ENCODE results near the gene GABRP. TPM values are rescaled to one million over a fixed set of nuclear protein-coding genes. Genes with fewer than 3 reads are reported as not detected.

The GABRP gene
- total RNA-seq, 1 experiment from 2014 or later, result not detected

DNA sequence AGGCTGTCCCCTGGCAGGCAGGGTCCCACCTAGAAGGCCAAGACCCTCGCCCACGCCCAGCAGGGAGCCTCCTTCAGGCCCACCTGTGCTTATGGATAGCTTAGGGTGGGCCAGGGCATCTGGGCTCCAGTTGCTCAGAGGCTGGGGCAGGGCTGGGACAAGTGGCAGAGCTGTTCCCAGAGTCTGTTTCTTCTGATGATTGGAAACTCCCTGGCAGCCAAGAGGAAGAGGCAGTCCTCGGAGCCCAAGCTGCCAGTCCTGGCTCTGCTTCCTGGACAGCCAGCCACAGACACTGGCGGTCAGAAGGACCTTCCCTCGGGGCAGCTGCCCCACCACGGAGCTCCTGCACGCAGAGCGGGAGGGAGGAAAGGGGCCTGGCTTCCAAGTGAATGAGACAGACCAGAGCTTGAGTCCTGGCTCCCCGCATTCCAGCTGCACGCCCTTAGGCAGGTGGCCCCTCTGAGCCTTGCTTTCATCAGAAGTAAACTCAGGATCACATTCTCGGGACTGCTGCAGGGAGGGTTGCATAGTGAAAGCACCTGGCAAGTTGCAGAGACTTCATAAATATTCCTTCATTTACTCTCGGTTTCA, 37.9 kb upstream of the GABRP start:
- POLR2A ChIA-PET, result interaction anchor here (0.6 kb wide), 1 partner anchor 654 kb away, joined by 6 read pairs; no protein-coding TSS in a partner anchor
- intact Hi-C loops (cut with micrococcal nuclease; ENCODE audit: unreplicated experiment), result loop anchor here (2.0 to 10.0 kb wide), 2 partner anchors 169 to 591 kb away; no protein-coding TSS in a partner anchor
- Histone ChIP-seq H3K27ac (ENCODE audit: low read length) (no peak overlapping the region), H3K36me3 (ENCODE audit: control insufficient read depth, insufficient read depth, low read length) (no peaks in the 10 kb centered on the region), H3K9me3 (ENCODE audit: control insufficient read depth, insufficient read depth, low read depth, low read length) (no peaks in the 10 kb centered on the region), H3K27me3 (ENCODE audit: control insufficient read depth, insufficient read depth, low read length) (0 out of 2 replicates have a peak, but pooled peaks cover 4% of the 10 kb centered on the region), H3K4me1 (ENCODE audit: control insufficient read depth, insufficient read depth, low read length) (no peaks in the 10 kb centered on the region), H3K4me3 (ENCODE audit: low read depth in 2 of 2, low read length in 2 of 2) (peak overlapping the region in 1 of 2 experiments; percentile 9; a peak in 2 of 4 replicates)
- in situ Hi-C loops (cut with HindIII; ENCODE audit: low pct_unique_long_range_greater_than_20kb, low sequenced_read_pairs), result no loop called here
- no peak for DNase-seq (ENCODE audit: low read depth, low spot score)
- peak; percentile 29; the same call in 1 of the 2 replicates for ATAC-seq
- TF ChIP-seq SIN3A (IDR thresholded peaks at IDR 0.05; ENCODE audit: borderline replicate concordance, insufficient read depth, low read depth, low read length), result no peak
- no peak for TF ChIP-seq TCF7L2 (IDR thresholded peaks at IDR 0.05; ENCODE audit: low read depth, low read length)
- TF ChIP-seq, protein P1, sequence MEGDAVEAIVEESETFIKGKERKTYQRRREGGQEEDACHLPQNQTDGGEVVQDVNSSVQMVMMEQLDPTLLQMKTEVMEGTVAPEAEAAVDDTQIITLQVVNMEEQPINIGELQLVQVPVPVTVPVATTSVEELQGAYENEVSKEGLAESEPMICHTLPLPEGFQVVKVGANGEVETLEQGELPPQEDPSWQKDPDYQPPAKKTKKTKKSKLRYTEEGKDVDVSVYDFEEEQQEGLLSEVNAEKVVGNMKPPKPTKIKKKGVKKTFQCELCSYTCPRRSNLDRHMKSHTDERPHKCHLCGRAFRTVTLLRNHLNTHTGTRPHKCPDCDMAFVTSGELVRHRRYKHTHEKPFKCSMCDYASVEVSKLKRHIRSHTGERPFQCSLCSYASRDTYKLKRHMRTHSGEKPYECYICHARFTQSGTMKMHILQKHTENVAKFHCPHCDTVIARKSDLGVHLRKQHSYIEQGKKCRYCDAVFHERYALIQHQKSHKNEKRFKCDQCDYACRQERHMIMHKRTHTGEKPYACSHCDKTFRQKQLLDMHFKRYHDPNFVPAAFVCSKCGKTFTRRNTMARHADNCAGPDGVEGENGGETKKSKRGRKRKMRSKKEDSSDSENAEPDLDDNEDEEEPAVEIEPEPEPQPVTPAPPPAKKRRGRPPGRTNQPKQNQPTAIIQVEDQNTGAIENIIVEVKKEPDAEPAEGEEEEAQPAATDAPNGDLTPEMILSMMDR (IDR thresholded peaks at IDR 0.05), result no peak
- TF ChIP-seq, protein P2, sequence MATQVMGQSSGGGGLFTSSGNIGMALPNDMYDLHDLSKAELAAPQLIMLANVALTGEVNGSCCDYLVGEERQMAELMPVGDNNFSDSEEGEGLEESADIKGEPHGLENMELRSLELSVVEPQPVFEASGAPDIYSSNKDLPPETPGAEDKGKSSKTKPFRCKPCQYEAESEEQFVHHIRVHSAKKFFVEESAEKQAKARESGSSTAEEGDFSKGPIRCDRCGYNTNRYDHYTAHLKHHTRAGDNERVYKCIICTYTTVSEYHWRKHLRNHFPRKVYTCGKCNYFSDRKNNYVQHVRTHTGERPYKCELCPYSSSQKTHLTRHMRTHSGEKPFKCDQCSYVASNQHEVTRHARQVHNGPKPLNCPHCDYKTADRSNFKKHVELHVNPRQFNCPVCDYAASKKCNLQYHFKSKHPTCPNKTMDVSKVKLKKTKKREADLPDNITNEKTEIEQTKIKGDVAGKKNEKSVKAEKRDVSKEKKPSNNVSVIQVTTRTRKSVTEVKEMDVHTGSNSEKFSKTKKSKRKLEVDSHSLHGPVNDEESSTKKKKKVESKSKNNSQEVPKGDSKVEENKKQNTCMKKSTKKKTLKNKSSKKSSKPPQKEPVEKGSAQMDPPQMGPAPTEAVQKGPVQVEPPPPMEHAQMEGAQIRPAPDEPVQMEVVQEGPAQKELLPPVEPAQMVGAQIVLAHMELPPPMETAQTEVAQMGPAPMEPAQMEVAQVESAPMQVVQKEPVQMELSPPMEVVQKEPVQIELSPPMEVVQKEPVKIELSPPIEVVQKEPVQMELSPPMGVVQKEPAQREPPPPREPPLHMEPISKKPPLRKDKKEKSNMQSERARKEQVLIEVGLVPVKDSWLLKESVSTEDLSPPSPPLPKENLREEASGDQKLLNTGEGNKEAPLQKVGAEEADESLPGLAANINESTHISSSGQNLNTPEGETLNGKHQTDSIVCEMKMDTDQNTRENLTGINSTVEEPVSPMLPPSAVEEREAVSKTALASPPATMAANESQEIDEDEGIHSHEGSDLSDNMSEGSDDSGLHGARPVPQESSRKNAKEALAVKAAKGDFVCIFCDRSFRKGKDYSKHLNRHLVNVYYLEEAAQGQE (IDR thresholded peaks at IDR 0.05; ENCODE audit: insufficient read depth in 1 of 2, low read depth in 2 of 2, low read length in 1 of 2), result no peak
- no peak for TF ChIP-seq POLR2AphosphoS5 (IDR thresholded peaks at IDR 0.05; ENCODE audit: low read depth, low read length)
- CTCF ChIA-PET, result interaction anchor here (0.7 to 2.7 kb wide), 2 partner anchors 46 to 565 kb away, joined by 4 to 17 read pairs; no protein-coding TSS in a partner anchor
- no TSS peak for BruUV-seq (replicated peaks)

DNA sequence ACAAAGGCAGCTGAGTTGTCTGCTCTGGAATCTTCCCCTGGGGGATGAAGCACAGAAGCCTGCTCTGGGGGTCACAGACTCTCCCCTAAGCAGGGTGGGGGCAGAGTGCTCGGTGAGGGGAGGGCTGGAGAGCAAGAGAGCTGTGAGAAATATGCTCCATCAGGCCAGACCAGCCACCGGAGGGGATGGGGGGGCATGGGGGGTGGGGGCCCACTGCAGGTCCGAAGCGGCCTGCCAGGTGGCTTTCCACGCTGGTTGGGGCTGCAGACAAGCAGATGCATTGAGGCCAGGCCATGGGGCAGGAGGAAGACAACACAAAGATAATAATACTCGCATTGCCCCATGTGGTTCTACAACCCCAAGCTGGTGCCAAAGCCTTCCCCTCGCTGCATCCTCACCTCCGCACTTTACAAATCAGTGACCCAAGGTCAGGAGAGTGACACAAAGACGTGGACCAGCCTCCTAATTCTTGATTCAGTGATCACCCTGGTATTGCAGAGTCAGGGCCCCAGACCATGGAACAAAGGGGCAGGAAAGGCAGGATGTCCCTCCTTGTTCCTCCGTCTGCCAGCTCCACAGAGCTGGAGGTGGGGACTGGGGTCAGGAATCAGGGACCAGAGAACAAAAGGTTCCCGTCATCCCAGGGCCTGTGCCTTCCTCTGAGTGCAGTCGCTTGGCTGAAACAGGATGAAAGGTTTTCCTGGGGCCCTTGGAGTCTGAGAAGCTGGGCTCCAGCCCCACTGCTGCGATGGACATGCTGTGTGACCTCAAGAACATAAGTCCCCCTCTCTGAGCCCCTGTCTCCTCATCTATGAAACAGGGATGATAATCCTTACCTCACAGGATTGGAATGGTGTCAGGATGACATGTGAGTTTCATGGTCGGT, 37.2 kb upstream of the GABRP start:
- ChIA-PET CTCF (interaction anchor here (0.6 to 2.7 kb wide), 3 partner anchors 46 to 832 kb away, joined by 4 to 17 read pairs (median 5); no protein-coding TSS in a partner anchor), POLR2A (no interaction called here)
- Histone ChIP-seq H3K4me3 (ENCODE audit: low read depth in 2 of 2, low read length in 2 of 2) (peak overlapping the region in 1 of 2 experiments; percentile 9; a peak in 1 of 4 replicates), H3K36me3 (ENCODE audit: control insufficient read depth, insufficient read depth, low read length) (no peaks in the 10 kb centered on the region), H3K4me1 (ENCODE audit: control insufficient read depth, insufficient read depth, low read length) (no peaks in the 10 kb centered on the region), H3K9me3 (ENCODE audit: control insufficient read depth, insufficient read depth, low read depth, low read length) (no peaks in the 10 kb centered on the region), H3K27ac (ENCODE audit: low read length) (no peak overlapping the region), H3K27me3 (ENCODE audit: control insufficient read depth, insufficient read depth, low read length) (0 out of 2 replicates have a peak, but pooled peaks cover 2% of the 10 kb centered on the region)
- no TSS peak for BruUV-seq (replicated peaks)
- in situ Hi-C loops (cut with HindIII; ENCODE audit: low pct_unique_long_range_greater_than_20kb, low sequenced_read_pairs) (no loop called here), intact Hi-C loops (cut with micrococcal nuclease; ENCODE audit: unreplicated experiment) (loop anchor here (10.0 kb wide), 1 partner anchor 168 kb away; no protein-coding TSS in a partner anchor)
- ATAC-seq, result no peak
- TF ChIP-seq SIN3A (IDR thresholded peaks at IDR 0.05; ENCODE audit: borderline replicate concordance, insufficient read depth, low read depth, low read length), result no peak
- TF ChIP-seq, protein P2 (IDR thresholded peaks at IDR 0.05; ENCODE audit: insufficient read depth in 1 of 2, low read depth in 2 of 2, low read length in 1 of 2), result no peak
- TF ChIP-seq, protein P1 (IDR thresholded peaks at IDR 0.05), result no peak
- no peak for TF ChIP-seq TCF7L2 (IDR thresholded peaks at IDR 0.05; ENCODE audit: low read depth, low read length)
- no peak for TF ChIP-seq POLR2AphosphoS5 (IDR thresholded peaks at IDR 0.05; ENCODE audit: low read depth, low read length)
- DNase-seq (ENCODE audit: low read depth, low spot score), result no peak

Measured in Panc1 (cell line).